Measurements from ENCODE around the gene CAB39. TPM values are rescaled to one million over a fixed set of nuclear protein-coding genes. Genes with fewer than 3 reads are reported as not detected.

CAB39 gene
- total and polyA plus RNA-seq, 2 donors (not counting 3 experiments of a cell fraction or from before 2014, with no cell fraction given): 25.7 to 53.7 TPM

DNA sequence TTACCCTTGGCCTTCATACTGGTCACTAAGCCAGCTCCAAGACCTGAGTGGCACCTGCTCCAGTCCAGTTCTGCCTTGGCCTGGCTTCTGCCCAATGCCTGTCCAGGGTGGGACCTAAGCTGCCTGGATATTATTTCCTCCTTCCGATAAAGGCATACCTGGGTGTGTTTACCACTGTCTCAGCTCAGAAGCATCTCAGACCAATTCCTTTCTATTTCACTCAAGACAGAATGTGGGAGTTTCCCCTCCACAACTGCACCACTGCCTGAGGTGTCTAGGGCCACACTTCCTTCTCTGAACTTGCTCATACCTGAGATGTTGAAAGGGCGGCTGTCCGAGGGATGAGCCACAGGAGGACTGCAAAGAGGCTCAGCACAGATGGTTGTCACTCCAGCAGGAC is 18.4 kb upstream of the CAB39 start:
- intact Hi-C loops (cut with micrococcal nuclease): no loop called here
- ChIA-PET CTCF (interaction anchor here (1.0 kb wide), 1 partner anchor 9 kb away, joined by 3 read pairs; no protein-coding TSS in a partner anchor), POLR2A (no interaction called here)
- DNase-seq (ENCODE audit: low read depth, low spot score): no peak
- H3K79me2 ChIP-seq (ENCODE audit: control insufficient read depth, insufficient read depth, low read length): no peaks in the 10 kb centered on the region
- no peak for FAIRE-seq
- no peaks in the 10 kb centered on the region for H3K9me1 ChIP-seq (replicated peaks; ENCODE audit: control insufficient read depth, extremely low read depth, insufficient read depth, low read length)
- H2AFZ ChIP-seq (ENCODE audit: low read depth, low read length): no peak overlapping the region
- H4K20me1 ChIP-seq (replicated peaks; ENCODE audit: control insufficient read depth, extremely low read depth, insufficient read depth, low read length): no peaks in the 10 kb centered on the region
- H3K9ac ChIP-seq (replicated peaks; ENCODE audit: extremely low read depth, insufficient read depth, low read length): no peak overlapping the region
- TF ChIP-seq FOS (IDR thresholded peaks at IDR 0.05; ENCODE audit: borderline replicate concordance, insufficient read depth, low read length): no peak
- no peak for TF ChIP-seq JUN (IDR thresholded peaks at IDR 0.05; ENCODE audit: borderline replicate concordance, insufficient read depth, insufficient read length, low read depth)
- no peak for TF ChIP-seq POLR2A (IDR thresholded peaks at IDR 0.05; ENCODE audit: low read depth, low read length)
- TF ChIP-seq EZH2 (IDR thresholded peaks at IDR 0.05; ENCODE audit: borderline replicate concordance, low read depth, low read length, severe bottlenecking): no peak
- no peaks in the 10 kb centered on the region for H3K36me3 ChIP-seq (ENCODE audit: control insufficient read depth in 2 of 2, extremely low read depth in 1 of 2, insufficient read depth in 2 of 2, low read length in 2 of 2)
- H3K27me3 ChIP-seq (ENCODE audit: control insufficient read depth in 2 of 2, insufficient read depth in 2 of 2, low read length in 2 of 2): peaks cover 0 to 4% of the 10 kb centered on the region in 2 experiments
- H3K27ac ChIP-seq (ENCODE audit: insufficient read depth, low read depth, low read length): no peak overlapping the region
- H3K4me3 ChIP-seq (replicated peaks in 1 of 3; ENCODE audit: insufficient read depth in 1 of 3, low read depth in 1 of 3, low read length in 3 of 3): no peak overlapping the region
- no peaks in the 10 kb centered on the region for H3K9me3 ChIP-seq (replicated peaks; ENCODE audit: control insufficient read depth, insufficient read depth, low read length)
- dilution Hi-C loops (cut with MboI; ENCODE audit: extremely low pct_ligation_motif_present, low sequenced_read_pairs): no loop called here
- no peaks in the 10 kb centered on the region for H3K4me1 ChIP-seq (ENCODE audit: control insufficient read depth, extremely low read depth, insufficient read depth, low read length)
- no peak overlapping the region for H3K4me2 ChIP-seq (ENCODE audit: insufficient read depth, low read length)
- BruUV-seq (replicated peaks): no TSS peak

DNA sequence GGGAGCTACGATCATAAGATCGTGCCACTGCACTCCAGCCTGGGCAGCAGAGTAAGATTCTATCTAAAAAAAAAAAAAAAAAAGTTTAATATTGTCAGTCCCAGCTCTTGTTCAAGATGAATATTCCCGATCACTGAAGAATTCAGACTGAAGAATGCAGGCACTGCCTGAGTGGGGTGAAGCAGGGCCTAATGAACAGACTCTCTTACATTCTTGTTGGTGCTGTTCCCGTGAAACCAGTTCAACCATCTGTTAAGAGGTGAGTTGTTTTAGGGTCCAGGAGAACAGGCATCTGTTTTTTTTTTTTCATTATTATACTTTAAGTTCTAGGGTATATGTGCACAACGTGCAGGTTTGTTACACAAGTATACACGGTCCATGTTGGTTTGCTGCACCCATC is 17.1 kb upstream of the CAB39 start:
- no TSS peak for BruUV-seq (replicated peaks)
- intact Hi-C loops (cut with micrococcal nuclease) (no loop called here), dilution Hi-C loops (cut with MboI; ENCODE audit: extremely low pct_ligation_motif_present, low sequenced_read_pairs) (no loop called here)
- H3K36me3 ChIP-seq (ENCODE audit: control insufficient read depth in 2 of 2, extremely low read depth in 1 of 2, insufficient read depth in 2 of 2, low read length in 2 of 2): no peaks in the 10 kb centered on the region
- no peak overlapping the region for H3K4me3 ChIP-seq (replicated peaks in 1 of 3; ENCODE audit: insufficient read depth in 1 of 3, low read depth in 1 of 3, low read length in 3 of 3)
- no peak overlapping the region for H2AFZ ChIP-seq (ENCODE audit: low read depth, low read length)
- H3K9me1 ChIP-seq (replicated peaks; ENCODE audit: control insufficient read depth, extremely low read depth, insufficient read depth, low read length): no peaks in the 10 kb centered on the region
- no peaks in the 10 kb centered on the region for H4K20me1 ChIP-seq (replicated peaks; ENCODE audit: control insufficient read depth, extremely low read depth, insufficient read depth, low read length)
- ChIA-PET CTCF (interaction anchor here (1.5 kb wide), 1 partner anchor 103 kb away, joined by 5 read pairs; no protein-coding TSS in a partner anchor), POLR2A (interaction anchor here (0.7 kb wide), 1 partner anchor 286 kb away, joined by 3 read pairs; no protein-coding TSS in a partner anchor)
- no peaks in the 10 kb centered on the region for H3K4me1 ChIP-seq (ENCODE audit: control insufficient read depth, extremely low read depth, insufficient read depth, low read length)
- no peak overlapping the region for H3K27ac ChIP-seq (ENCODE audit: insufficient read depth, low read depth, low read length)
- TF ChIP-seq EZH2 (IDR thresholded peaks at IDR 0.05; ENCODE audit: borderline replicate concordance, low read depth, low read length, severe bottlenecking) (no peak), MYC (IDR thresholded peaks at IDR 0.05; ENCODE audit: low read depth, low read length) (no peak), JUN (IDR thresholded peaks at IDR 0.05; ENCODE audit: borderline replicate concordance, insufficient read depth, insufficient read length, low read depth) (no peak), POLR2AphosphoS5 (IDR thresholded peaks at IDR 0.05; ENCODE audit: insufficient read depth, low read depth, low read length) (no peak), FOS (IDR thresholded peaks at IDR 0.05; ENCODE audit: borderline replicate concordance, insufficient read depth, low read length) (no peak), POLR2A (IDR thresholded peaks at IDR 0.05; ENCODE audit: low read depth, low read length) (no peak), GATA2 (IDR thresholded peaks at IDR 0.05; ENCODE audit: insufficient read depth, insufficient read length, low read depth, low read length) (no peak)
- TF ChIP-seq, protein P1, sequence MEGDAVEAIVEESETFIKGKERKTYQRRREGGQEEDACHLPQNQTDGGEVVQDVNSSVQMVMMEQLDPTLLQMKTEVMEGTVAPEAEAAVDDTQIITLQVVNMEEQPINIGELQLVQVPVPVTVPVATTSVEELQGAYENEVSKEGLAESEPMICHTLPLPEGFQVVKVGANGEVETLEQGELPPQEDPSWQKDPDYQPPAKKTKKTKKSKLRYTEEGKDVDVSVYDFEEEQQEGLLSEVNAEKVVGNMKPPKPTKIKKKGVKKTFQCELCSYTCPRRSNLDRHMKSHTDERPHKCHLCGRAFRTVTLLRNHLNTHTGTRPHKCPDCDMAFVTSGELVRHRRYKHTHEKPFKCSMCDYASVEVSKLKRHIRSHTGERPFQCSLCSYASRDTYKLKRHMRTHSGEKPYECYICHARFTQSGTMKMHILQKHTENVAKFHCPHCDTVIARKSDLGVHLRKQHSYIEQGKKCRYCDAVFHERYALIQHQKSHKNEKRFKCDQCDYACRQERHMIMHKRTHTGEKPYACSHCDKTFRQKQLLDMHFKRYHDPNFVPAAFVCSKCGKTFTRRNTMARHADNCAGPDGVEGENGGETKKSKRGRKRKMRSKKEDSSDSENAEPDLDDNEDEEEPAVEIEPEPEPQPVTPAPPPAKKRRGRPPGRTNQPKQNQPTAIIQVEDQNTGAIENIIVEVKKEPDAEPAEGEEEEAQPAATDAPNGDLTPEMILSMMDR (IDR thresholded peaks at IDR 0.05; ENCODE audit: extremely low read depth in 1 of 2, insufficient read depth in 1 of 2, low read depth in 1 of 2, low read length in 2 of 2): no peak
- TF ChIP-seq, protein P2, sequence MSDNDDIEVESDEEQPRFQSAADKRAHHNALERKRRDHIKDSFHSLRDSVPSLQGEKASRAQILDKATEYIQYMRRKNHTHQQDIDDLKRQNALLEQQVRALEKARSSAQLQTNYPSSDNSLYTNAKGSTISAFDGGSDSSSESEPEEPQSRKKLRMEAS (IDR thresholded peaks at IDR 0.05; ENCODE audit: insufficient read depth, insufficient read length): no peak
- H3K9me3 ChIP-seq (replicated peaks; ENCODE audit: control insufficient read depth, insufficient read depth, low read length): no peaks in the 10 kb centered on the region
- no peak overlapping the region for H3K4me2 ChIP-seq (ENCODE audit: insufficient read depth, low read length)
- FAIRE-seq (no peak), DNase-seq (ENCODE audit: low read depth, low spot score) (no peak)
- peaks cover 0 to 4% of the 10 kb centered on the region in 2 experiments for H3K27me3 ChIP-seq (ENCODE audit: control insufficient read depth in 2 of 2, insufficient read depth in 2 of 2, low read length in 2 of 2)
- no peak overlapping the region for H3K9ac ChIP-seq (replicated peaks; ENCODE audit: extremely low read depth, insufficient read depth, low read length)
- H3K79me2 ChIP-seq (ENCODE audit: control insufficient read depth, insufficient read depth, low read length): no peaks in the 10 kb centered on the region

Measured in endothelial cell of umbilical vein (primary cell).